NCI-H1930 (cell line): ENCODE measurements around the gene CR1L.
A peak's percentile ranks its signal among the peaks of the same experiment; 100 is the strongest.
"Not testable (repeated sequence)": the region's sequence is repeated elsewhere in the genome, so short reads cannot be mapped to it uniquely, and the experiment has no call there.

Experiments used
- DNase-seq, 2 experiments: peaks; one replicate each; lab custom pipeline; 2025; lab: John Stamatoyannopoulos, UW

Gene CR1L

GRCh38 chr1:207644852-207645634 is at the start of gene CR1L:
Gene CR1L, plus strand, starts transcription at chr1:207645133. Its CDS starts 101 bp downstream, at chr1:207645234.
- peak in 1 of 2 experiments; percentile 35 for DNase-seq

GRCh38 chr1:207603777-207604176 is 41.2 kb upstream of the CR1L start:
- no peak for DNase-seq

- no peak for DNase-seq
These were observed 39.2 kb upstream of the CR1L start for GRCh38 chr1:207605444-207606361.

GRCh38 chr1:207606362-207606755 is 38.6 kb upstream of the CR1L start:
- DNase-seq: no peak

GRCh38 chr1:207612762-207613161 is 32.2 kb upstream of the CR1L start:
- no peak for DNase-seq

GRCh38 chr1:207619871-207620542 is 24.9 kb upstream of the CR1L start:
- peak in 1 of 2 experiments; percentile 20 for DNase-seq

GRCh38 chr1:207620543-207620893 is 24.4 kb upstream of the CR1L start:
- no peak for DNase-seq

GRCh38 chr1:207625504-207626071 is 19.3 kb upstream of the CR1L start:
- DNase-seq: not testable (repeated sequence)

GRCh38 chr1:207626972-207627337 is 18.0 kb upstream of the CR1L start:
- DNase-seq: no peak

GRCh38 chr1:207627496-207627895 is 17.4 kb upstream of the CR1L start:
- DNase-seq: no peak

- no peak for DNase-seq
These were observed 16.2 kb upstream of the CR1L start for GRCh38 chr1:207628776-207629175.

- no peak for DNase-seq
These were observed 13.8 kb upstream of the CR1L start for GRCh38 chr1:207631137-207631536.

- DNase-seq: no peak
These were observed 11.7 kb upstream of the CR1L start for GRCh38 chr1:207633226-207633625.

- not testable (repeated sequence) for DNase-seq
These were observed 11.1 kb upstream of the CR1L start for GRCh38 chr1:207633699-207634289.

- not testable (repeated sequence) for DNase-seq
These were observed 10.6 kb upstream of the CR1L start for GRCh38 chr1:207634293-207634692.

GRCh38 chr1:207635569-207636186 is 9.3 kb upstream of the CR1L start:
- not testable (repeated sequence) for DNase-seq

GRCh38 chr1:207638487-207639145 is 6.3 kb upstream of the CR1L start:
- DNase-seq: not testable (repeated sequence)

GRCh38 chr1:207639362-207639761 is 5.6 kb upstream of the CR1L start:
- DNase-seq: not testable (repeated sequence)

- no peak for DNase-seq
These were observed 624 bp upstream of the CR1L start for GRCh38 chr1:207644166-207644851.

GRCh38 chr1:207645635-207646081 is 725 bp downstream of the CR1L start:
- no peak for DNase-seq
